K562 (cell line): ENCODE results near the gene ZNF563.

Experiments used
- CEBPB ChIP-seq: fragments of 450-650 bp; IDR thresholded peaks from 2 replicates; pipeline ENCODE4 v1.6.1; 2016; ENCODE audit warnings: missing genetic modification characterization, missing compliant biosample characterization
- MLX ChIP-seq, 2 experiments: fragments of 450-650 bp in 1 of 2; sonication (generic) in 1 of 2; formaldehyde crosslinking; conservative IDR thresholded peaks; 2 replicates each; pipeline versions ENCODE4 v1.4.0 to v1.8.1; 2020 to 2022; ENCODE audit warnings: mild to moderate bottlenecking in 1 of 2, missing genetic modification reagents in 1 of 2
- MYBL2 ChIP-seq, 2 experiments: fragments of 450-650 bp in 1 of 2; sonication (generic) in 1 of 2; formaldehyde crosslinking in 1 of 2; IDR thresholded peaks; 2 replicates each; pipeline versions ENCODE4 v1.6.1 to v1.8.1; 2017 to 2022; ENCODE audit warnings: borderline replicate concordance in 1 of 2, inconsistent platforms in 1 of 2, low read depth in 1 of 2, mild to moderate bottlenecking in 1 of 2, missing genetic modification reagents in 1 of 2, moderate library complexity in 1 of 2

DNA sequence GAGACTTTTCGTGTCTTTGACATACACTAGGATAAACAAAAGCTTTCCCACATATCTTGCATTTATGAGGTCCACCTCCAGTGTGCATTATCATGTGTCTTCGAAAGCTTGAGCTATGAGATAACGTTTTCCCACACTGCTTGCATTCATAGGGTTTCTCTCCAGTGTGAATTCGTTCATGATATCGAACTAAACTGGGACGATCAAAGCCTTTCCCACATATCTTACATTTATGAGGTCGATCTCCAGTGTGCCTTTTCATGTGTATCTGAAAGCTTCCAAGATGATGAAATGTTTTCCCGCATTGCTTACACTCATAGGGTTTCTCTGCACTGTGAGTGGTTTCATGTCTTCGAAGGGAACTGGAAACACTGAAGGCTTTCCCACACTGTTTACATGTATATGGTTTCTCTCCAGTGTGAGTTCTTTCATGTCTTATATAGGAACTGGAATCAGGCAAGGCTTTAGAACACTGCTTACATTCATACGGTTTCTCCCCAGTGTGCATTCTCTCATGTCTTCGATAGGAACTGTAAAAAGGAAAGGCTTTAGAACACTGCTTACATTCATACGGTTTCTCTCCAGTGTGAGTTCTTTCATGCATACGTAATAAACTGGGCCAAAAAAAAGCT lies 14.5 kb downstream of the ZNF563 start:
- TF ChIP-seq CEBPB (tag) (no peak), MLX (CRISPR knock-in tag; conservative IDR thresholded peaks at IDR 0.05) (no peak), MYBL2 (IDR thresholded peaks at IDR 0.05; ENCODE audit: low read depth) (no peak), MYBL2 (CRISPR knock-in tag; IDR thresholded peaks at IDR 0.05; ENCODE audit: borderline replicate concordance) (no peak)
